ENCODE measurements around the gene CDH18.

The CDH18 gene

GRCh38 chr5:19638461-19638860, 349.5 kb downstream of the CDH18 start:
- ATAC-seq (ENCODE audit: low read depth) = no peak
- H3K4me1 ChIP-seq (ENCODE audit: insufficient read depth, poor library complexity, severe bottlenecking) = no peaks in the 10 kb centered on the region
- H3K27ac ChIP-seq (ENCODE audit: poor library complexity, severe bottlenecking) = no peak overlapping the region
- H3K9me3 ChIP-seq (ENCODE audit: severe bottlenecking) = peaks cover 3% of the 10 kb centered on the region
- H3K27me3 ChIP-seq (ENCODE audit: insufficient read depth, poor library complexity, severe bottlenecking) = no peaks in the 10 kb centered on the region
- H3K36me3 ChIP-seq (ENCODE audit: low read depth) = no peaks in the 10 kb centered on the region
- TF ChIP-seq, protein P1, sequence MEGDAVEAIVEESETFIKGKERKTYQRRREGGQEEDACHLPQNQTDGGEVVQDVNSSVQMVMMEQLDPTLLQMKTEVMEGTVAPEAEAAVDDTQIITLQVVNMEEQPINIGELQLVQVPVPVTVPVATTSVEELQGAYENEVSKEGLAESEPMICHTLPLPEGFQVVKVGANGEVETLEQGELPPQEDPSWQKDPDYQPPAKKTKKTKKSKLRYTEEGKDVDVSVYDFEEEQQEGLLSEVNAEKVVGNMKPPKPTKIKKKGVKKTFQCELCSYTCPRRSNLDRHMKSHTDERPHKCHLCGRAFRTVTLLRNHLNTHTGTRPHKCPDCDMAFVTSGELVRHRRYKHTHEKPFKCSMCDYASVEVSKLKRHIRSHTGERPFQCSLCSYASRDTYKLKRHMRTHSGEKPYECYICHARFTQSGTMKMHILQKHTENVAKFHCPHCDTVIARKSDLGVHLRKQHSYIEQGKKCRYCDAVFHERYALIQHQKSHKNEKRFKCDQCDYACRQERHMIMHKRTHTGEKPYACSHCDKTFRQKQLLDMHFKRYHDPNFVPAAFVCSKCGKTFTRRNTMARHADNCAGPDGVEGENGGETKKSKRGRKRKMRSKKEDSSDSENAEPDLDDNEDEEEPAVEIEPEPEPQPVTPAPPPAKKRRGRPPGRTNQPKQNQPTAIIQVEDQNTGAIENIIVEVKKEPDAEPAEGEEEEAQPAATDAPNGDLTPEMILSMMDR (IDR thresholded peaks at IDR 0.05; ENCODE audit: poor library complexity, severe bottlenecking) = no peak
- H3K4me3 ChIP-seq (ENCODE audit: severe bottlenecking) = no peak overlapping the region
- DNase-seq (ENCODE audit: low spot score) = no peak

GRCh38 chr5:19630876-19631275, 357.1 kb downstream of the CDH18 start:
- TF ChIP-seq, protein P1 (IDR thresholded peaks at IDR 0.05; ENCODE audit: poor library complexity, severe bottlenecking) = no peak
- H3K27ac ChIP-seq (ENCODE audit: poor library complexity, severe bottlenecking) = no peak overlapping the region
- H3K36me3 ChIP-seq (ENCODE audit: low read depth) = no peaks in the 10 kb centered on the region
- H3K4me1 ChIP-seq (ENCODE audit: insufficient read depth, poor library complexity, severe bottlenecking) = no peaks in the 10 kb centered on the region
- no peaks in the 10 kb centered on the region for H3K9me3 ChIP-seq (ENCODE audit: severe bottlenecking)
- no peak overlapping the region for H3K4me3 ChIP-seq (ENCODE audit: severe bottlenecking)
- ATAC-seq (ENCODE audit: low read depth) (no peak), DNase-seq (ENCODE audit: low spot score) (no peak)
- no peaks in the 10 kb centered on the region for H3K27me3 ChIP-seq (ENCODE audit: insufficient read depth, poor library complexity, severe bottlenecking)

- ATAC-seq (ENCODE audit: low read depth) = no peak
- Histone ChIP-seq H3K27ac (ENCODE audit: poor library complexity, severe bottlenecking) (no peak overlapping the region), H3K4me3 (ENCODE audit: severe bottlenecking) (no peak overlapping the region), H3K4me1 (ENCODE audit: insufficient read depth, poor library complexity, severe bottlenecking) (no peaks in the 10 kb centered on the region), H3K36me3 (ENCODE audit: low read depth) (no peaks in the 10 kb centered on the region), H3K9me3 (ENCODE audit: severe bottlenecking) (no peaks in the 10 kb centered on the region), H3K27me3 (ENCODE audit: insufficient read depth, poor library complexity, severe bottlenecking) (no peaks in the 10 kb centered on the region)
- no peak for DNase-seq (ENCODE audit: low spot score)
- TF ChIP-seq, protein P1 (IDR thresholded peaks at IDR 0.05; ENCODE audit: poor library complexity, severe bottlenecking) = no peak
Observed at GRCh38 chr5:19626211-19626610, 361.8 kb downstream of the CDH18 start.

GRCh38 chr5:19625562-19625961, 362.4 kb downstream of the CDH18 start:
- DNase-seq (ENCODE audit: low spot score) (no peak), ATAC-seq (ENCODE audit: low read depth) (no peak)
- no peak overlapping the region for H3K4me3 ChIP-seq (ENCODE audit: severe bottlenecking)
- TF ChIP-seq, protein P1 (IDR thresholded peaks at IDR 0.05; ENCODE audit: poor library complexity, severe bottlenecking) = no peak
- no peak overlapping the region for H3K27ac ChIP-seq (ENCODE audit: poor library complexity, severe bottlenecking)
- H3K4me1 ChIP-seq (ENCODE audit: insufficient read depth, poor library complexity, severe bottlenecking) = no peaks in the 10 kb centered on the region
- H3K9me3 ChIP-seq (ENCODE audit: severe bottlenecking) = no peaks in the 10 kb centered on the region
- H3K27me3 ChIP-seq (ENCODE audit: insufficient read depth, poor library complexity, severe bottlenecking) = no peaks in the 10 kb centered on the region
- no peaks in the 10 kb centered on the region for H3K36me3 ChIP-seq (ENCODE audit: low read depth)

DNA sequence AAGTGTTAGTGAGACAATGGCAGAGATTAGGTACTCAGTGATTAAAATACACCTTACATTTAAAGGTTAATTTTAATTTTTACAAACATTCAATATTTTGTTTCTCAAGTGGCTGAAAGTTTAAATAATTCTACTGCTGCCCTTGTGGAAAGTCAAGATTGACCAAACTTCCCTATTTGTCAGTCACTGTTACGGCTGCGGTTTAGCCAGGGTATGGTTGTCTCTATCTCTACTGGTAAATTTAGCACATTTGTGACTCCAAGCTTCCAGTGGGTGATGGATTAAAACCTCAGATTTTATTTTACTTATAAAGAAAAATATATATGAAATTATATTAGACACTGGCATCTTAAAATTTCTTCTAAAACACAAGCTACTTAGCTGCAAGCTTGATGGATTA, 368.4 kb downstream of the CDH18 start:
- Histone ChIP-seq H3K9me3 (ENCODE audit: severe bottlenecking) (no peaks in the 10 kb centered on the region), H3K4me1 (ENCODE audit: insufficient read depth, poor library complexity, severe bottlenecking) (no peaks in the 10 kb centered on the region), H3K4me3 (ENCODE audit: severe bottlenecking) (no peak overlapping the region), H3K27ac (ENCODE audit: poor library complexity, severe bottlenecking) (no peak overlapping the region), H3K27me3 (ENCODE audit: insufficient read depth, poor library complexity, severe bottlenecking) (no peaks in the 10 kb centered on the region), H3K36me3 (ENCODE audit: low read depth) (no peaks in the 10 kb centered on the region)
- DNase-seq (ENCODE audit: low spot score) (no peak), ATAC-seq (ENCODE audit: low read depth) (no peak)
- TF ChIP-seq, protein P1 (IDR thresholded peaks at IDR 0.05; ENCODE audit: poor library complexity, severe bottlenecking) = no peak
